ENCODE results near the gene FRMD1.
A peak's percentile ranks its signal among the peaks of the same experiment; 100 is the strongest.

FRMD1 gene

GRCh38 chr6:168075787-168076202 lies 3.2 kb downstream of the FRMD1 start:
- no peak for DNase-seq

- no peak for DNase-seq
Measured at GRCh38 chr6:168075216-168075615, 3.8 kb downstream of the FRMD1 start.

DNA sequence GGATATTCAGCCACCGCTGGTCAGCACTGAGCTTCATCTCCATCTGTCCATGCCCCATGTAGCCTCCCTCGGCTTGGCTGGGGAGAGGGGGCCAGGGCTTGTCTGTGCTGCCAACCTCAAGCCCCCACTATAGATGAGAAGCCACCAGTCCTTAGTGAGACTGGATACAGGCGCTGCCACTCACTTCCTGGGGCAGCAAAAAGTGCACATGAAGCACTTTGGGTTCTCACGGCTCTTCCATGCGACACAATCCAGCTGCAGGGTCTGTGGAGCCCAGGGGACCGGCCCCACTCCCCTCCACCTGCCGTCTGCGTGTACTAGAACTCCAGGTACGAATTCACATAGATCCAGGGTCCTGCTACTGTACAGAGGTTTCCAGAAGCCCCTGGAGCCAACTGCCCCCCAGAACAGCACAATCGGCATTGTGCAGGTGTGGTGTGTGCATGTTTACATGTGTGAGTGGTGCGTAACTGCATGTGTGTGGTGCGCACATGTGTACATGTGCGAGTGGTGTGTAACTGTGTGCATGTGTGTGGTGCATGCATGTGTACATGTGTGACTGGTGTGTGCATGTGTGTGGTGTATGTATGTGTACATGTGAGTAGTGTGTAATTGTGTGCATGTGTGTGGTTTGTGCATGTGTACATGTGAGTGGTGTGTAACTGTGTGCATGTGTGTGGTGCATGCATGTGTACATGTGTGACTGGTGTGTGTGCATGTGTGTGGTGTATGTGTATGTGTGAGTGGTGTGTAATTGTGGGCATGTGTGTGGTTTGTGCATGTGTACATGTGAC lies 4.9 kb downstream of the FRMD1 start:
- no peak for DNase-seq

GRCh38 chr6:168072730-168073129 lies 6.3 kb downstream of the FRMD1 start:
- no peak for DNase-seq

DNA sequence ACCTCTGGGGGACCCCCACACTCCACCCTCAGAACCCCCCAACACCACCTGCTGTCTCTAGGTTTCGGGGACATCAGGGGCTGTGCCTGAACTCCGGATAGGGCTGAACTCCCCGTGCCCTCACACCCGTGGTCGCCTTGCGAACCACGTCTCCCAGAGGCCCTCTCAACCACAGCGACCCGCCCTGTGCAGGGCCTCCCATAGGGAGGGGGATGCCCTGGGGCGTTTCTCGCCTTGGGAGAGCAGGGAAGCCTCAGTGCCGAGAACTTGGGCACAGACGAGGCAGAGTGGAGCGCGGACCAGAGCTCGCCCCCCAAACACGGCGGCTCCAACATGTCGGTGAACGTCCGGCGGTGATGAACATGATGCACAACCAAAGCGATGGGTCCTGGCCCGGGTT lies 6.8 kb downstream of the FRMD1 start:
- DNase-seq = no peak

DNA sequence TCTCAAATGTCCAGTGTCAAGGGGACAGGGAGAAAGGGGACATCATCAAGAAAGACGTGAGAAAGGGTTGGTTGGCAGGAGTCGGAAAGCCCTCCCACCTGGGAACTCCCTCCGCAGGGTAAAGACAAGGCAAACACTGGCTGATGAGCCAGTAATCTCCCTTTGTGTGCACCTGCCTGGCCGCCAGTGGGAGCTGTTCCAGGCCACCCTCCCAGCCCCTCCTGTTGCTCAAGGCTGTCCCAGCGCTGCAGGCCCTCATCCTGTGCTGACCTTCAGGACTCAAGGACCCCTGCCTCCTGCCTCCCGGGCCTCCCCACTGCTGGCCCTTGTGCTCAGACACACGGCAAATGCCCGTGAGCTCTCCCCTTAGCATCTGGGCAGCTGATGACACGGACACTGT lies 7.4 kb downstream of the FRMD1 start:
- no peak for DNase-seq

DNA sequence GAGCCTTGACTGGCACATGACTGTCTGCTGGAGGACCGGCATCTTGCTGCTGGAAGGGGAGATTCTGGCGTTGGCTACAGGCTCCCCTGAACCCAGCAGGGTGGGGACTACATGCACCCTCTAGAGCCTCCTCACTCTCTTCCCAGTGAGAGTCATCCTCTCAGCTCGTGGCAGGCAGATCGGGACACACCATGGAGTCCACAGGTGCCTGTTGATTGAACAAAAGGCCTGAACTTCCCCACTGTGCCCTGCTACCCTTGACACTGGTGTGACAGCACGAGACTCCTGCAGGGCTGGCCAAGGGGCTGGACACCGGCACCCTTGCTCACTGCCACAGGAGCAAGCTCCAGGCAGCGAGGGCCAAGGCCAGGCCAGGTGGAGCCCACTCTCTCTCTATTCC lies 8.2 kb downstream of the FRMD1 start:
- no peak for DNase-seq

DNA sequence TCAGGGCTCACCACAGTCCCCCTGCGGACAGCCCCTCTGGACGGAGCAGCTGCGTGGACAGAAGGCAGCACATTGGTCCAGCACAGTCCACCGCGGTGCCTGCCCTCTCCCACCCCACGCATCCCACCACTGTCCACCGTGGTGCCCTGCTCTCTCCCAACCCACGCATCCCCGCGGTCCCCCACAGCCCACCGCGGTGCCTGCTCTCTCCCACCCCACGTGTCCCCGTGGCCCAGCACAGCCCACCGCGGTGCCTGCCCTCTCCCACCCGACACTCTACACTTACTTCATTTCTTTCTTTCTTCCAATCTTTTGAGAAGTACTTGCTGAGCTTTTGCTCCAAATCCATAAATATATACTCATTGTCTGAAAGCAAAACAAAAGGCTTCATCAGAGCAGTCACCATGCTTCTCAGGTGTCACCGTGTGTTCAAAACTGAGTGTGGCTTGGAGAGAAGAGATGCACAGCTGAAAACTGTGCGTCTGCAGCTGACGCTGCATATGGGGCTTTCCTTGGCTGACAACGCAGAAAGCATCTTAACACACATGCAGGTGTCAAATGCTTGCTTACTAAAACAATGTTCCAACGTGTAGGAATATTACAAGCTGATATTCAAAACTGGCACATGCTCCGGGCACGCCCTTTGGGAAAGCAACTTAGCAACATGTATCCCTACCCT lies 11.8 kb downstream of the FRMD1 start:
- no peak for DNase-seq

- no peak for DNase-seq
Measured at GRCh38 chr6:168064226-168064807, 14.7 kb downstream of the FRMD1 start.

DNA sequence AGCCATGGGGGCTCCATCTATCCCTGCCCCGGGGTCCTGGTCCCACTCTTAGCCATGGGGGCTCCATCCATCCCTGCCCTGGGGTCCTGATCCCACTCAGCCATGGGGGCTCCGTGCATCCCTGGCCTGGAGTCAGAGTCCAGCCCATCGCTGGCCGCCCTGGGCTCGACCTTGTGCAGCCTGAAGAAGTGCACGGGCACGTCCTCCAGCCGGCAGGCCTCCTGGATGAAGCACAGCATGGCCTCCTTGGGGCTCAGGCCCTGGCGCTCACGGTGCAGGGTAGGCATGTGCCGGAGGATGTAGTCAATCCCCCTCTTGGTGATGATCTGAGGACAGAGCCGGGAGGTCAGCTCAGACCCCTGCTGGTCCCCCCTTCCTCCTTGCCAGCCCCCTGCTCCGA lies 15.6 kb downstream of the FRMD1 start:
- DNase-seq = no peak

DNA sequence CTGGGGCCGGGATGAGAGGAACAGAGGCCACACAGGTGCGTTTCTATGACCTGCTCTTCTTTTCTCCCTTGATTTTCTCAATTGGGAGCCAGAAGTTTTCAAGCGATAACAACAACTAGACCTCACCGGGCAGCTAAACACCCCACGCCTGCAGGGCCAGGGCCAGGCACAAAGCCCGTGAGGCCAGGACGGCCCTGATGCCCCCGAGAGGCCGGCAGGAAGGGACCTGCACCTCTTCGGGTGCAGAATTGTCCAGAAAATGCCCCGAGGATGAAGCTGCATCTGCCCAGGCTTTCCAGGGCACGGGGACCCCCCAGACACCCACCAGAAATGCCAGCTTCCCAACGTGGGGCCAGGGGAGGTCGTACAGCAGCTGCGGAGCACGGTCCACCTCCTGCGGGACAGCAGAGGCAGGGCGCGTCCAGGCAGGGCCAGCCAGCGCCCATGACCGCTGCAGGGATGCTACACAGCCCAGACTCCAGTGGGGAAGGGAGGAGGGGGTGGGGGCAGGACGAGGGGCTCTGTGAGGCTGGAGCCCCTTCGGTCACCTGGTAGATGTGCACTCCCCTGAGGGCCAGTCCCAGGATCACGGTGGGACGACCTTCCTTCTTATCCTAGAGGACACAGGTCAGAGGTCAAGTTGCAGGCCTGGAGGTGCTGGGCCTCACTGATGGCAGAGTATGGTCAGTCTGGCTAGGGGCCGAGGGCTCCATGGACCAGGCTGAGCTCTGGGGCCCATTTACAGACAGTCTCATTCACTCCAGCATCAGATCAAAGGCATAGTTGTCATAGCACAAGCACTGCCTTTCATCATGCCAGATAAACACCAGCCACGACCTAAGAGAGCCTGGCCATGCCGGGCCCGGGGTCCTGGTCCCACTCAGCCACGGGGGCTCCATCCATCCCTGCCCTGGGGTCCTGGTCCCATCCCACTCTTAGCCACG lies 16.4 kb downstream of the FRMD1 start:
- no peak for DNase-seq

GRCh38 chr6:168061269-168062210 lies 17.5 kb downstream of the FRMD1 start:
- DNase-seq = no peak

- peak; percentile 60 for DNase-seq
Measured at GRCh38 chr6:168060521-168060931, 18.5 kb downstream of the FRMD1 start.

DNA sequence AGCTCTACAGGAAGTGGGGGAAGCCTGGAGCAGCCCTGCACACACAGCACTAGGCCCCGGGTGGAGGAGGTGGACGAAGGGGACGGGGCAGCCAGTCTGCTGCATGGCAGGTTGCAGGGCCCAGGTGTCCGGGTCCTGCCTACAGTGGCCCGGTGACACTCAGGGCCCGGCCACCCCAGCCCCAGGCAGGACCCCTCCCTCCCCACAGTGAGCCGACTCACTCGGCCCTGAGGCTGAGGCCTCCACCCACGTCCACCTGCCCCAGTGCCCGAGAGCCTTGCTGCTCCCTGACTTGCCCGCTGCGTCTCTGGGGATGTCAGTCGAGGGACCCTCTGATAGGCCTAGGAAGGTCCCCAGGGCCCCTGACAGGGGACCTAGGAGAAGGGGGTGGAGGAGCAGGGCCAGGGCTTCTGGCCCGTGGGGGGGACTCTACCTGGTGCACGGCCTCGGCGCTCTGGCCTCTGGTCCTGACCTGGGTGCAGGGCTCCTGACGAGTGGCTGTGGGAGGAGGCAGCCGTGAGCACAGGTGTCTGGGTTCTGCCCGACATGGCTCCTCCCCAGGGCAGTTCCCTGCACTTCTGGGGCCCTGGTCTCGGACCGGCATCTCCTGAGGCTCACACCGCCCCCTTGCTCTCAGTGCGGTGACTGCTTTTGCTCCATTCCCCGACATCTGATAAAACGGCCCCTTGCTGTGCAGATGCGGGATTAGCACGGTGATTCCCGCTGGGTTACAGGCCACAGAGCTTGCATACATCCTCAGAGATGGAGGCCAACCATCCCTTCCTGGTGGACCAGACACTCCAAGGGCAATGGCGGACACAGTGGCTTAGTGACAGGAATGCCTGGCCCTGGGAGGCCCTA lies 20.1 kb downstream of the FRMD1 start:
- DNase-seq = no peak

GRCh38 chr6:168057836-168058235 lies 21.2 kb downstream of the FRMD1 start:
- no peak for DNase-seq

- DNase-seq = no peak
Measured at GRCh38 chr6:168056892-168057527, 22.0 kb downstream of the FRMD1 start.

DNA sequence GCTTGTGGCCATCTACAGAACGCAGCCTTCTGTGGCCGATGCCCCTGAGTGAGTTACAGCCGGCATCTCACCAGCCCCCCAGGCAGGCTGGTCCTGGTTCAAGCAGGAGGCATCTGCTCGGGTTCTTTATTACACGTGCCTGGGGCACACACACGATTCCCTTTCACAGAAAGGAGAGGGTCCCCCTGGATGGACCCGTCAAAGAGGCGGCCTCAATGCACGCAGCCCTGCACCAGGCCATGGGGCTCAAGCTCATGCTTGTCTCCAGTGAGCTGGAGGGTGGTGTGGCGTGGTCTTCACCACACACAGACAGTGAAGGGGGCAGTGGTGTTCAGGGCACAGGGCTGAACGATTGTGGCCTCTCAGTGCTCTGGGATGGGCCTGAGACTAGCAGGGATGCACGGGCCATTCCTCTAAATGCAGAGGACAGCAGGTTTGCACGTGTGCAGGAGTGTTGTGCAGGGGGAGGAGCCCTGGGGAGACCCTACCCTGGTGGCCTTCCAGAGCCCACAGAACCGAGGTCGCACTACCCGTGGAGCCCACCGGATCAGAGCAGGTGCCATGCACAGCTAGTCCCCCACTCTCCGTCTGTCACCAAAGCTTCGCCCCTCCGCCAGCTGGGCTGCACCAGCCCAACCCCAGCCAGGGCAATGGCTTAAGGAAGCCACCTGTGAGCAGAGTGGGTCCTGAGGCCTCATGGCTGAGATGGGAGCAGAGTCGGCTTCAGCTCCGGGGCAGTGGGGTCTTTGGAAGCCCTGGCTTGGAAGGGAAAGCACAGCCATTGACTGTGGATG lies 23.1 kb downstream of the FRMD1 start:
- DNase-seq = no peak

DNA sequence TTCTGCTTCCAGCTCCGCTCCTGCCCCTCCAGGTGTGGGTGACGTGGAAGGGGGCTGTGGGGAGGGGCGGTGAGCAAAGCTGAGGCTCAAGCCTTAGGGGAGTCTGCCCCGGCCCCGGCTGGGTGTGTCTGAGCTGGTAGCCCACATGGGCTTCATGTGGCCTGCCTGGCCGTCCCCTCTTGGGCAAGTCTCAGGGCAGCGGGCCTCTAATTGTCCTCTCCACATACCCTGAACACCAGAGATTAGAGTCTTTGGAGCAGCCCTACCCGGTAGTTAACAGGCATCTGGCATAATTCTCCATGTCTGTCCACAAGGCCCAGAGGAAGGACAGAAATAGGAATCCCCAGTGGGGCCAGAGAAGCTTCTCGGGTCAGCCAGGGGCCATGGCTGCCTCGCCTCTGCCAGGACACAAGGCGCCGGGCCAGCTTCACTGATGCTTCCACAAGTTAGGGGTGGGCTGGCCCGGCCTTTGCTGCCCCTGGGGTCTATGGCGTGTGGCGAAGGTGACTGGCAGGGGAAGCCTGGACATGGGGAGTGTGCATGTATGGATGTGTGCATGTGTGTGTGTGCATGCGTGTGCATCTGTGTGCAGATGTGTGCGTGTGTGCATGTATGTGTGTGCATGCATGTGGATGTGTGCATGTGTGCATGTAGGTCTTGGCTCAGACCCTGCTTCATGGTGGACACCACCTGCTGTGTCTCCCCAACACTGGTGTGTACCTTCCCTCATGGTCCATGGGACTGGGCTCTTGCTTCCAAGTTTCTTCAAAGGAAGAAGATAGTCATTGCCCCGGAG lies 24.0 kb downstream of the FRMD1 start:
- no peak for DNase-seq
